Neural crest cell (in vitro differentiated cells): ENCODE data around the gene PGAP2. TPM values are rescaled to one million over a fixed set of nuclear protein-coding genes. Genes with fewer than 3 reads are reported as not detected.

Experiments
- DNase-seq: peaks from one replicate; pipeline ENCODE4 v3.0.0; 2021; ENCODE audit warnings: low read depth, mixed read lengths, low spot score
- H3K27ac Mint-ChIP-seq: one replicate; pipeline ENCODE4 v1.8.0; 2021; ENCODE audit warnings: mild to moderate bottlenecking, mixed read lengths; ENCODE audit not compliant: unreplicated experiment
- H3K27me3 Mint-ChIP-seq: 2 replicates; pipeline ENCODE4 v1.8.0; 2021; ENCODE audit warnings: low read depth, mild to moderate bottlenecking, mixed read lengths
- H3K36me3 Mint-ChIP-seq: 2 replicates; pipeline ENCODE4 v1.8.0; 2021; ENCODE audit warnings: low read depth, mild to moderate bottlenecking, mixed read lengths
- H3K4me1 Mint-ChIP-seq: 2 replicates; pipeline ENCODE4 v1.8.0; 2021; ENCODE audit warnings: mixed read lengths
- H3K4me3 Mint-ChIP-seq: one replicate; pipeline ENCODE4 v1.8.0; 2021; ENCODE audit warnings: mild to moderate bottlenecking, mixed read lengths
- H3K9me3 Mint-ChIP-seq: 2 replicates; pipeline ENCODE4 v1.8.0; 2021; ENCODE audit warnings: mixed read lengths
- total RNA-seq: library from RNA; stranded (reverse); gene quantifications from 2 replicates; pipeline ENCODE4 v1.2.1, GENCODE V29; 2021
- TF ChIP-seq, protein P1 (sequence below): fragments of 200-600 bp; sonication (generic); conservative IDR thresholded peaks from 2 replicates; pipeline ENCODE4 v1.5.0; 2021; ENCODE audit warnings: antibody characterized with exemption, mild to moderate bottlenecking

PGAP2 gene
- total RNA-seq, 1 donor from 2014 or later, result 34.8 TPM

DNA sequence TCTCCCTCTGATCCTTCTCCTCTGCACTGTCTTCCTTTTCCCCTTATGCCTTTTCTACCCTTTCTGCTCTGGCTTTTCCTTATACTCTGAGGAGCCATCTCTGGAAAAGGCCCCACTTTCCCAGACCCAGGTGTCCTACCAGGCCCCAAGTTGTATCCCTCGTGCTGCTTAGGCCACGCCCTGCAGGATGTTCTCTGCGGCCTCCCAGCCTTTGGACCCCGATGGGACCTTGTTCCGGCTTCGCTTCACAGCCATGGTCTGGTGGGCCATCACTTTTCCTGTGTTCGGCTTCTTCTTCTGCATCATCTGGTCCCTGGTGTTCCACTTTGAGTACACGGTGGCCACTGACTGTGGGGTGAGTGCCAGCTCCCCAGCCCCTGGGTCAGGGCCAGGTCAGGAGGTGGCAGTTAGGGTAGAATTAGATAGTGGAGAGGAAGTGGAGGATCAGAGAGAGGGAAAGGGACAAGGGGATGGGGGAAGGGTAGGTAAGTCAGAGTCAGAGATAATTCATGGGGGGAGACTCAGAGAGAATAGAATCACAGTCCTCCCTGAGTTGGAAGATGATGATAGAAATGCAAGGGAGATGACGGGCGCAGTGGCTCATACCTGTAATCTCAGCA lies 8.9 kb downstream of the PGAP2 start:
- Mint-ChIP-seq H3K36me3 (no peaks in the 10 kb centered on the region), H3K4me3 (no peak overlapping the region), H3K9me3 (no peaks in the 10 kb centered on the region), H3K27ac (no peak overlapping the region), H3K27me3 (no peaks in the 10 kb centered on the region), H3K4me1 (no peaks in the 10 kb centered on the region)
- DNase-seq, result no peak
- TF ChIP-seq, protein P1, sequence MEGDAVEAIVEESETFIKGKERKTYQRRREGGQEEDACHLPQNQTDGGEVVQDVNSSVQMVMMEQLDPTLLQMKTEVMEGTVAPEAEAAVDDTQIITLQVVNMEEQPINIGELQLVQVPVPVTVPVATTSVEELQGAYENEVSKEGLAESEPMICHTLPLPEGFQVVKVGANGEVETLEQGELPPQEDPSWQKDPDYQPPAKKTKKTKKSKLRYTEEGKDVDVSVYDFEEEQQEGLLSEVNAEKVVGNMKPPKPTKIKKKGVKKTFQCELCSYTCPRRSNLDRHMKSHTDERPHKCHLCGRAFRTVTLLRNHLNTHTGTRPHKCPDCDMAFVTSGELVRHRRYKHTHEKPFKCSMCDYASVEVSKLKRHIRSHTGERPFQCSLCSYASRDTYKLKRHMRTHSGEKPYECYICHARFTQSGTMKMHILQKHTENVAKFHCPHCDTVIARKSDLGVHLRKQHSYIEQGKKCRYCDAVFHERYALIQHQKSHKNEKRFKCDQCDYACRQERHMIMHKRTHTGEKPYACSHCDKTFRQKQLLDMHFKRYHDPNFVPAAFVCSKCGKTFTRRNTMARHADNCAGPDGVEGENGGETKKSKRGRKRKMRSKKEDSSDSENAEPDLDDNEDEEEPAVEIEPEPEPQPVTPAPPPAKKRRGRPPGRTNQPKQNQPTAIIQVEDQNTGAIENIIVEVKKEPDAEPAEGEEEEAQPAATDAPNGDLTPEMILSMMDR, result no peak

DNA sequence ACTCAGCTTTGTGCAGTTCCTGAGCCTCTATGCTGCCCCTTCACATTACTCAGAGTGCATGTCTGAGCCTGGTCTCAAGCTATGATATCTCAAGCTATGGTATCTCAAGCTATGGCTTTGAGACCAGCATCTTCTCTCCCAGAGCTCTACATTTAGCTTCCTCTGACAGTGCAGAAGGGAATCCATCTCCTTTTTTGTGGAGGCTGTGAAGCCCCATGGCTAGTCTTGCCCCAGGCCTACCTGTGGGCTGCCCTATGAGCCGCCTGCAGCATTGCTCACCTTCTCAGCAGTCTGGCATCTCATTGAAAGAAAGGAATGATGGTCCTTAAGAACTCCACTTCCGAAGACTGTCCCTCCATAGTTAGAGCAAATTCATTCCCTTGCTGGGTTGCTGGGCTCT lies 12.6 kb downstream of the PGAP2 start:
- Mint-ChIP-seq H3K27ac (no peak overlapping the region), H3K36me3 (peaks cover 11% of the 10 kb centered on the region), H3K9me3 (no peaks in the 10 kb centered on the region), H3K4me3 (no peak overlapping the region), H3K4me1 (peaks cover 5% of the 10 kb centered on the region), H3K27me3 (no peaks in the 10 kb centered on the region)
- no peak for DNase-seq
- TF ChIP-seq, protein P1, result no peak

DNA sequence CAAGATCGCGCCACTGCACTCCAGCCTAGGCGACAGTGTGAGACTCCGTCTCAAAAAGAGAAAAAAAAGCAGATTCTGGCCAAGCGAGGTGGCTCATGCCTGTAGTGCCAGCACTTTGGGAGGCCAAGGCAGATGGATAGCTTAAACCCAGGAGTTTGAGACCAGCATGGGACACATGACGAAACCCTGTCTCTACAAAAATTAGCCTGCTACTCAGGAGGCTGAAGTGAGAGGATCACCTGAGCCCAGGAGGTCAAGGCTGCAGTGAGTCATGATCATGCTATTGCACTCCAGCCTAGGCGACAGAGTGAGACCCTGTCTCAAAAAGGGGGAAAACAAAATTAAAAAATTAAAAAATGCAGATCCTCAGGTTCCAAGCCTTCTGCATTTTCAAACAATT lies 14.0 kb downstream of the PGAP2 start:
- TF ChIP-seq, protein P1, result no peak
- H3K4me3 Mint-ChIP-seq, result no peak overlapping the region

DNA sequence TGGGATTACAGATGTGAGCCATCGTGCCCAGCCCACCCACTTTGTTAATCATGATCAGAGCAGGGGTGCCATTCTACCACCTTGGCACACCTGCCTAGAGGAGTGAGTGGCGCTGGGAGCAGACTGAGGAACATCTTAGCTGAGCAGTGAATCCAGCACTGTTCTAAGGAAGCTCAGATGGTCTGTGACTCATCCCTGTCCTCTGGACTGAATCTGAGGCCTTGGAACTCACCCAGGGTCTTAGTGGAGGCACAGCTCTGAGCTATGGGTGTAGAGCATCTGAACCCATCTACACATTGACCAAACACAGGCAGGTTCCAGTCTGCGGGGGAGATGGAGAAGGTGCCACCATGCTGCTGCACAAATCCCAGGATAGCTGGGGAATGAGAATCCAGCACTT lies 14.9 kb downstream of the PGAP2 start:
- Mint-ChIP-seq H3K4me1 (peaks cover 20% of the 10 kb centered on the region), H3K4me3 (no peak overlapping the region), H3K9me3 (no peaks in the 10 kb centered on the region), H3K36me3 (peaks cover 22% of the 10 kb centered on the region), H3K27ac (no peak overlapping the region), H3K27me3 (no peaks in the 10 kb centered on the region)
- DNase-seq, result no peak
- TF ChIP-seq, protein P1, result no peak

More for the DNA sequence above, 14.0 kb downstream of the PGAP2 start:
- peaks cover 17% of the 10 kb centered on the region for H3K4me1 Mint-ChIP-seq
- peaks cover 15% of the 10 kb centered on the region for H3K36me3 Mint-ChIP-seq
- no peaks in the 10 kb centered on the region for H3K9me3 Mint-ChIP-seq
- H3K27ac Mint-ChIP-seq, result no peak overlapping the region
- no peak for DNase-seq
- H3K27me3 Mint-ChIP-seq, result no peaks in the 10 kb centered on the region

DNA sequence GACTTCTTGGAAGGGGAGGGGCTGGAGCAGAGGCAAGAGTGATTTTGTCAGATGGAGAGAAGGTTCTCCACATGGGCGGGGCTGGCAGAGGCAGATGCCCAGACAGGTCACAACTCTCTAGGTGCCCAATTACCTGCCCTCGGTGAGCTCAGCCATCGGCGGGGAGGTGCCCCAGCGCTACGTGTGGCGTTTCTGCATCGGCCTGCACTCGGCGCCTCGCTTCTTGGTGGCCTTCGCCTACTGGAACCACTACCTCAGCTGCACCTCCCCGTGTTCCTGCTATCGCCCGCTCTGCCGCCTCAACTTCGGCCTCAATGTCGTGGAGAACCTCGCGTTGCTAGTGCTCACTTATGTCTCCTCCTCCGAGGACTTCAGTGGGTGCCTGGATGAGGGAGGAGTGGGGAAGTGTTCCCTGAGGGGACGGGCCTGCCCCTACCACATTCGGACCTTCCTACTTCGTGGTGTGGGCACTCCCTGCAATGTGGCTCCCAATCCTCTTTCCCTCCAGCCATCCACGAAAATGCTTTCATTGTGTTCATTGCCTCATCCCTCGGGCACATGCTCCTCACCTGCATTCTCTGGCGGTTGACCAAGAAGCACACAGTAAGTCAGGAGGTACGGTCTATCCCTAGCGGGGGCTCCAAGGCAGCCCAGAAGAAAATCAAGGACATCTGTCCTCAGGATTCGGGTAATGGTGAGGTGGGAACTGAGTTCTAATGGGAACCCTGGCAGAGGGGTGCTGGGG lies 15.6 kb downstream of the PGAP2 start:
- H3K4me1 Mint-ChIP-seq, result peaks cover 21% of the 10 kb centered on the region
- H3K27ac Mint-ChIP-seq, result no peak overlapping the region
- no peaks in the 10 kb centered on the region for H3K27me3 Mint-ChIP-seq
- peaks cover 22% of the 10 kb centered on the region for H3K36me3 Mint-ChIP-seq
- no peaks in the 10 kb centered on the region for H3K9me3 Mint-ChIP-seq
- DNase-seq, result no peak
- TF ChIP-seq, protein P1, result no peak
- no peak overlapping the region for H3K4me3 Mint-ChIP-seq
